Neural progenitor cell (in vitro differentiated cells): Measurements from ENCODE around the gene CAMSAP1.

Experiments used
- EZH2phosphoT487 ChIP-seq: fragments of 200-600 bp; sonication (generic); IDR thresholded peaks from 2 replicates; pipeline ENCODE4 v1.6.1; 2017; ENCODE audit warnings: antibody characterized with exemption
- TF ChIP-seq, protein P1 (sequence below): fragments of 200-600 bp; sonication (generic); IDR thresholded peaks from 2 replicates; pipeline ENCODE4 v1.5.1; 2017; ENCODE audit warnings: antibody characterized with exemption, mild to moderate bottlenecking

DNA sequence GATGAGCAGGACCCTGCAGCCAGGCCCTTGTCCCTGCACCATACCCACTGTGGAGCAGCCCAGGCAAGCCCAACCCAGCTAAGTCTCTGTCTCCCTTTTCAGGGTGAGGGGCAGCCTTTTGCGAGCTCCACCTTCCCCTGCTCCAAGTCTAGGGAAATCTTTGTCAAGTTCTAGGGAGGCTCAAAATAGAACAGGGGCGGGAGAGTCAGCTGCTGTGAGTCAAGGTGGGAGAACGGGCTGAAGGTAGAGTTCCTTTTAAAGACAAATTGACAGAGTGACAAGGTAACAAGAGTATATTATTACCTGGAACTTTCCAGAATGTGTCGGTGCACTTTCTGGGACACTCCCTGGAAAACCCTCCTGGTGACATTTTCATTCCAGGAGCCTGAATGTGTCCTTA, 140.6 kb downstream of the CAMSAP1 start:
- TF ChIP-seq EZH2phosphoT487 = no peak
- TF ChIP-seq, protein P1, sequence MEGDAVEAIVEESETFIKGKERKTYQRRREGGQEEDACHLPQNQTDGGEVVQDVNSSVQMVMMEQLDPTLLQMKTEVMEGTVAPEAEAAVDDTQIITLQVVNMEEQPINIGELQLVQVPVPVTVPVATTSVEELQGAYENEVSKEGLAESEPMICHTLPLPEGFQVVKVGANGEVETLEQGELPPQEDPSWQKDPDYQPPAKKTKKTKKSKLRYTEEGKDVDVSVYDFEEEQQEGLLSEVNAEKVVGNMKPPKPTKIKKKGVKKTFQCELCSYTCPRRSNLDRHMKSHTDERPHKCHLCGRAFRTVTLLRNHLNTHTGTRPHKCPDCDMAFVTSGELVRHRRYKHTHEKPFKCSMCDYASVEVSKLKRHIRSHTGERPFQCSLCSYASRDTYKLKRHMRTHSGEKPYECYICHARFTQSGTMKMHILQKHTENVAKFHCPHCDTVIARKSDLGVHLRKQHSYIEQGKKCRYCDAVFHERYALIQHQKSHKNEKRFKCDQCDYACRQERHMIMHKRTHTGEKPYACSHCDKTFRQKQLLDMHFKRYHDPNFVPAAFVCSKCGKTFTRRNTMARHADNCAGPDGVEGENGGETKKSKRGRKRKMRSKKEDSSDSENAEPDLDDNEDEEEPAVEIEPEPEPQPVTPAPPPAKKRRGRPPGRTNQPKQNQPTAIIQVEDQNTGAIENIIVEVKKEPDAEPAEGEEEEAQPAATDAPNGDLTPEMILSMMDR = no peak
